HG03469 (cell line): ENCODE data around the gene HRH4.

Experiments used
- ATAC-seq: cut with Tn5 transposase; IDR thresholded peaks from one replicate; pipeline ENCODE4 v1.9.1; 2021; ENCODE audit warnings: mild to moderate bottlenecking, moderate library complexity, moderate number of reproducible peaks; ENCODE audit not compliant: unreplicated experiment

HRH4 gene

GRCh38 chr18:24502667-24503523 is 42.5 kb downstream of the HRH4 start:
- no peak for ATAC-seq

- no peak for ATAC-seq
Measured at GRCh38 chr18:24504401-24504800, 44.0 kb downstream of the HRH4 start.

GRCh38 chr18:24506175-24506574 is 45.7 kb downstream of the HRH4 start:
- no peak for ATAC-seq

GRCh38 chr18:24509435-24509834 is 49.0 kb downstream of the HRH4 start:
- no peak for ATAC-seq

GRCh38 chr18:24514439-24514838 is 54.0 kb downstream of the HRH4 start:
- peak; percentile 78 for ATAC-seq

- no peak for ATAC-seq
Measured at GRCh38 chr18:24515721-24516120, 55.3 kb downstream of the HRH4 start.

- no peak for ATAC-seq
Measured at GRCh38 chr18:24516261-24516660, 55.8 kb downstream of the HRH4 start.

- ATAC-seq: no peak
Measured at GRCh38 chr18:24517554-24517953, 57.1 kb downstream of the HRH4 start.

GRCh38 chr18:24518596-24518995 is 58.2 kb downstream of the HRH4 start:
- ATAC-seq: no peak
